ENCODE data around the gene RNPEPL1. TPM values are rescaled to one million over a fixed set of nuclear protein-coding genes. Genes with fewer than 3 reads are reported as not detected.
A peak's percentile ranks its signal among the peaks of the same experiment; 100 is the strongest.

The RNPEPL1 gene
- total and polyA plus RNA-seq, 8 donors = 20.9 to 99.2 (median 27.8) TPM

GRCh38 chr2:240555541-240556250, 12.6 kb upstream of the RNPEPL1 start:
- no peak for DNase-seq
- Histone ChIP-seq H3K27me3 (peaks cover 0 to 6% of the 10 kb centered on the region in 2 donors), H3K4me3 (no peak overlapping the region), H3K27ac (no peak overlapping the region), H3K9me3 (peaks cover 0 to 8% of the 10 kb centered on the region in 2 donors), H3K36me3 (peaks cover 0 to 27% of the 10 kb centered on the region in 2 donors), H3K4me1 (peaks cover 14 to 37% of the 10 kb centered on the region in 2 donors)
- ATAC-seq = no peak
- TF ChIP-seq, protein P1, sequence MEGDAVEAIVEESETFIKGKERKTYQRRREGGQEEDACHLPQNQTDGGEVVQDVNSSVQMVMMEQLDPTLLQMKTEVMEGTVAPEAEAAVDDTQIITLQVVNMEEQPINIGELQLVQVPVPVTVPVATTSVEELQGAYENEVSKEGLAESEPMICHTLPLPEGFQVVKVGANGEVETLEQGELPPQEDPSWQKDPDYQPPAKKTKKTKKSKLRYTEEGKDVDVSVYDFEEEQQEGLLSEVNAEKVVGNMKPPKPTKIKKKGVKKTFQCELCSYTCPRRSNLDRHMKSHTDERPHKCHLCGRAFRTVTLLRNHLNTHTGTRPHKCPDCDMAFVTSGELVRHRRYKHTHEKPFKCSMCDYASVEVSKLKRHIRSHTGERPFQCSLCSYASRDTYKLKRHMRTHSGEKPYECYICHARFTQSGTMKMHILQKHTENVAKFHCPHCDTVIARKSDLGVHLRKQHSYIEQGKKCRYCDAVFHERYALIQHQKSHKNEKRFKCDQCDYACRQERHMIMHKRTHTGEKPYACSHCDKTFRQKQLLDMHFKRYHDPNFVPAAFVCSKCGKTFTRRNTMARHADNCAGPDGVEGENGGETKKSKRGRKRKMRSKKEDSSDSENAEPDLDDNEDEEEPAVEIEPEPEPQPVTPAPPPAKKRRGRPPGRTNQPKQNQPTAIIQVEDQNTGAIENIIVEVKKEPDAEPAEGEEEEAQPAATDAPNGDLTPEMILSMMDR (IDR thresholded peaks at IDR 0.05) = no peak
- intact Hi-C loops (cut with DNase I) = no loop called here

DNA sequence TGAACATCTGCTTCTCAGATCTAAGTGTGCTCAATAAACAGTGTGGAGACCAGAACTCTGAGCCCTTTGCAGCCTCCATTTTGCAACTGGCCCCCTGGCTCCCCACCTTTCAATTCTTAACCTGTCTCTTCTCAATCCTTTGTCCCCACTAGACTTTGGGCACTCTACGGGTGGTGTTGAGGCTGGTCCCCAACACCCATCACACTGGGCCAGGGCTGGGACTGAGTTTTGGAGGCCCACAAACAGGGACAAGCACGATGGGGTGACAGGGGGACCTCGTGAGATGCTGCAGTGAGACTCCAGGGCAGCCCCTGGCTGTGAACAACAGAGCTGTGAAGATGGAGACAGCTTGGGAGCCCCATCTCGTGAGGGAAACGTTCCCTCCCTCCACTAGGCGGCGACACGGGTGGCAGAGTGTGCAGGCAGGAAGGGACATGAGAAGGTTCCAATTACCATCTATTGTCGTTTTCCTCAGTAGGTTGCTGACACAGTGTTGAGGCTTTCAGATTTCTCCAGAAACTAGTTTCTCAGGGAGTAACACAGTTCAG, 11.7 kb upstream of the RNPEPL1 start:
- ATAC-seq = no peak
- no peaks in the 10 kb centered on the region for H3K9me3 ChIP-seq
- peak in 2 of 4 donors; percentile 52 to 87 for DNase-seq
- intact Hi-C loops (cut with DNase I) = no loop called here
- H3K27ac ChIP-seq = no peak overlapping the region
- peaks cover 0 to 18% of the 10 kb centered on the region in 2 donors for H3K36me3 ChIP-seq
- peaks cover 18 to 42% of the 10 kb centered on the region in 2 donors for H3K4me1 ChIP-seq
- TF ChIP-seq, protein P1 (IDR thresholded peaks at IDR 0.05) = peak; percentile 14 to 44
- peaks cover 0 to 6% of the 10 kb centered on the region in 2 donors for H3K27me3 ChIP-seq
- no peak overlapping the region for H3K4me3 ChIP-seq

- Histone ChIP-seq H3K4me1 (peaks cover 24 to 48% of the 10 kb centered on the region in 2 donors), H3K9me3 (no peaks in the 10 kb centered on the region), H3K4me3 (peak overlapping the region; percentile 36 to 40), H3K36me3 (peaks cover 0 to 12% of the 10 kb centered on the region in 2 donors), H3K27me3 (peaks cover 0 to 6% of the 10 kb centered on the region in 2 donors), H3K27ac (no peak overlapping the region)
- DNase-seq (peak in 1 of 4 donors; percentile 77), ATAC-seq (no peak)
- intact Hi-C loops (cut with DNase I) = no loop called here
- TF ChIP-seq, protein P1 (IDR thresholded peaks at IDR 0.05) = no peak
These were observed 11.1 kb upstream of the RNPEPL1 start for GRCh38 chr2:240557101-240557751.

DNA sequence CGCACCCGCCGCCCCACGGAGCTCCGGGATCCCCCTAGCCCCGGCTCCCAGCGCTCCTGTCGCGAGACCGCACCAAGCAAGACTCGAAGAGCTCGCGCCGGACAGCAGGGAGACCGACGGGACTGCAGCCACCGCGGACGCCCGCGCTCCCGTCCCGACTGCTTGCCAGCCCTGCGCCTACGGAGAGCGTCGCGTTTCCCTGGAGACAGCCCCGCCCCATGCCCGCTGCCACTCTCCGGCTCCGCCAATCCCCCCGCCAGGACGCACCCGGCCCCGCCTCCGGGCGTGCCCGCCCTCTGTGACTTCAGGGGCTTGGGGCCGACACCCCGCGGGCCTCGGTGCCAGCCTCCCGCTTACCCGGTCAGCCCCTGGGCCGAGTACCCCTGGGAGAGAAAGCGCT, 10.5 kb upstream of the RNPEPL1 start, which contains the start of gene ANKMY1:
Gene ANKMY1, minus strand, starts transcription at position 181 of the 400 bp plus-strand sequence. CDS start 653 bp downstream, outside the sequence.
- TF ChIP-seq, protein P1 (IDR thresholded peaks at IDR 0.05) = no peak
- Histone ChIP-seq H3K4me3 (peak within 1 kb of the TSS; percentile 36 to 40), H3K36me3 (peaks cover 0 to 7% of the 10 kb centered on the region in 2 donors), H3K9me3 (no peaks in the 10 kb centered on the region), H3K4me1 (peaks cover 28 to 54% of the 10 kb centered on the region in 2 donors), H3K27me3 (peaks cover 0 to 6% of the 10 kb centered on the region in 2 donors), H3K27ac (no peak within 1 kb of the TSS)
- intact Hi-C loops (cut with DNase I) = no loop called here
- ATAC-seq (peak; percentile 33), DNase-seq (peak in 3 of 4 donors; percentile 75 to 92 (median 77))
